ENCODE measurements around the gene SLC22A17. TPM values are rescaled to one million over a fixed set of nuclear protein-coding genes. Genes with fewer than 3 reads are reported as not detected.

SLC22A17 gene
- total RNA-seq, 1 experiment from 2014 or later, result 5.9 TPM

DNA sequence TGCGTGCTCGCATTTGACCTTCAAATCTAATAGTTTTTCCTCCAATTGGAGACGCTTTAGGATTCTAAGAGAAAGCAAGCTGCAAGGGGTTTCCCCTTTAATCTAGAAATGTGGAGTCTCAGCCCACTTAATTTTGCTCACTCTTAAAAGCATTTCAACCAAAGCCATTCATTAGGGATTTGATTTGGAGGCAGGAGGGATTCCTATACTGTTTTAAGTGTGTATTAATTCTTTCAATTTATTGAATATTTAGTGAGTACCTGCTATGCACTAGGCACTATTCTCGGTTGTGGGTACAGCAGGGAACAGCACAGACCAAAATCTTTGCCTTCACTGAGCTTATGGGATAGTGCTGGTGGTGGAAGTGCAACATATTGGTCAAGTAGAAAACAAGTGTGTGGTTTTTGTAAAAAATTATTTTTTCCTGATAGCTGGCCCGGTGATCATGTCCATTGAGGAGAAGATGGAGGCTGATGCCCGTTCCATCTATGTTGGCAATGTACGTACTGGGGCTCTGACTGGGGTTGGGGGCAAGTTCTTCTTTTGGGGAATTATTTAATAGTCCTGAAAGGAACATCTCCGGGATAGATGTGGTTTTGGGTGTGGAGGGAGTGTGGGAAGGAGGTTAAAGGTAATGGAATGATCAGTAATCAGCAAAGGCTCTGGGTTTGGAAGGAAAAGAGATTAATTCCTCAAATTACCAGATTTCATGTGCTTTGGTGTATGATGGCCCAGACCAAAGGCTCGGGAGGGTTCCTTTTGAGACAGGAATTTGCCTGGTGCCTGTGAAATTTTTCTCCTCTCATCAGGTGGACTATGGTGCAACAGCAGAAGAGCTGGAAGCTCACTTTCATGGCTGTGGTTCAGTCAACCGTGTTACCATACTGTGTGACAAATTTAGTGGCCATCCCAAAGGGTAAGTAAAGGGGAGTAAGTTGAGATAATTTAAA is 29.8 kb downstream of the SLC22A17 start:
- Histone ChIP-seq H4K20me1 (ENCODE audit: insufficient read depth) (no peaks in the 10 kb centered on the region), H3K27ac (ENCODE audit: low read depth, low read length) (peak overlapping the region; percentile 83), H3K27me3 (ENCODE audit: insufficient read depth, low read length) (no peaks in the 10 kb centered on the region), H3K9ac (ENCODE audit: low read length) (peak overlapping the region; percentile 97), H3K4me1 (ENCODE audit: control insufficient read depth in 1 of 2, insufficient read depth in 2 of 2, low read length in 2 of 2) (peaks cover 12 to 23% of the 10 kb centered on the region in 2 experiments; a peak in 3 of 4 replicates), H3K4me2 (ENCODE audit: low read length) (peak overlapping the region; percentile 89), H3K79me2 (ENCODE audit: insufficient read depth, low read length) (peaks cover 31% of the 10 kb centered on the region), H3K9me3 (ENCODE audit: control insufficient read depth in 1 of 2, insufficient read depth in 1 of 2, low read depth in 1 of 2, low read length in 2 of 2) (no peaks in the 10 kb centered on the region), H3K4me3 (replicated peaks in 1 of 2; ENCODE audit: low read depth in 1 of 2, low read length in 2 of 2) (peak overlapping the region; percentile 64 to 98), H3K36me3 (ENCODE audit: control insufficient read depth in 1 of 2, insufficient read depth in 2 of 2, low read length in 2 of 2) (peaks cover 30 to 31% of the 10 kb centered on the region in 2 experiments; a peak in 3 of 4 replicates), H2AFZ (ENCODE audit: low read depth, low read length, poor library complexity, severe bottlenecking) (no peak overlapping the region), H3K9me2 (ENCODE audit: insufficient read depth) (no peaks in the 10 kb centered on the region)
- POLR2A ChIA-PET, result interaction anchor here (1.5 to 2.8 kb wide), 3 partner anchors 17 to 36 kb away, joined by 3 to 21 read pairs (median 13); partner anchors contain the start of genes BCL2L2 and PPP1R3E
- intact Hi-C loops (cut with micrococcal nuclease), result no loop called here
- ATAC-seq (no peak), DNase-seq (ENCODE audit: low read depth, low spot score) (no peak)
- TSS peak; percentile 38 for BruUV-seq (replicated peaks)
- RAD21 ChIA-PET (ENCODE audit: low non-redundant PET in 1 of 2, low total read pairs in 2 of 2, uncharacterized antibody in 2 of 2, unreplicated experiment in 2 of 2), result interaction anchor here in 1 of 2 experiments (1.4 kb wide), 1 partner anchor 16 kb away, joined by 8 read pairs; the partner anchor contains the start of gene BCL2L2
- no peak for TF ChIP-seq ATF3 (IDR thresholded peaks at IDR 0.05)
- no peak for TF ChIP-seq SIN3A (IDR thresholded peaks at IDR 0.05; ENCODE audit: low read depth)
- no peak for TF ChIP-seq TCF7L2 (IDR thresholded peaks at IDR 0.05; ENCODE audit: borderline replicate concordance, extremely low read depth, insufficient read depth, insufficient read length)
- no peak for TF ChIP-seq SRF (IDR thresholded peaks at IDR 0.05; ENCODE audit: low read depth)
- TF ChIP-seq, protein P1, sequence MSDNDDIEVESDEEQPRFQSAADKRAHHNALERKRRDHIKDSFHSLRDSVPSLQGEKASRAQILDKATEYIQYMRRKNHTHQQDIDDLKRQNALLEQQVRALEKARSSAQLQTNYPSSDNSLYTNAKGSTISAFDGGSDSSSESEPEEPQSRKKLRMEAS (IDR thresholded peaks at IDR 0.05), result no peak
- no peak for TF ChIP-seq JUND (IDR thresholded peaks at IDR 0.05)
- no peak for TF ChIP-seq FOSL1 (IDR thresholded peaks at IDR 0.05; ENCODE audit: low read depth)
- CTCF ChIA-PET, result interaction anchor here (2.5 kb wide), 1 partner anchor 202 kb away, joined by 10 read pairs; no protein-coding TSS in a partner anchor
